HuH-7 (cell line): ENCODE data around the gene CHD1.

Source experiments
- DNase-seq: peaks from one replicate; pipeline ENCODE4 v3.0.0; 2011; ENCODE audit warnings: low spot score

The CHD1 gene

DNA sequence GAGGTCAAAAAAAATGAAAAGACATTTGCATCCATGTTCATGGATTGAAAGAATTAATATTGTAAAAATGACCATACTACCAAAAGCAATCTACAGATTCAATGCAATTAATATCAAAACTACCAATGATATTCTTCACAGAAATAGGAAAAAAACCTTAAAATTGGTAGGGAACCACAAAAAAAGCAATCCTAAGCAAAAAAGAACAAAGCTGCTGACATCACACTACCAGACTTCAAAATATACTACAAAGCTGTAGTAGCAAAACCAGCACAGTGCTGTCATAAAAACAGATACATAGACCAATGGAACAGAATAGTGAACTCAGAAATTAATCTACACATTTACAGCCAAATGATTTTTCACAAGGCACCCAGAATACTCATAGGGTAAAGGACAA lies 121.0 kb downstream of the CHD1 start:
- DNase-seq, result no peak

GRCh38 chr5:98805070-98805469 lies 123.7 kb downstream of the CHD1 start:
- no peak for DNase-seq

DNA sequence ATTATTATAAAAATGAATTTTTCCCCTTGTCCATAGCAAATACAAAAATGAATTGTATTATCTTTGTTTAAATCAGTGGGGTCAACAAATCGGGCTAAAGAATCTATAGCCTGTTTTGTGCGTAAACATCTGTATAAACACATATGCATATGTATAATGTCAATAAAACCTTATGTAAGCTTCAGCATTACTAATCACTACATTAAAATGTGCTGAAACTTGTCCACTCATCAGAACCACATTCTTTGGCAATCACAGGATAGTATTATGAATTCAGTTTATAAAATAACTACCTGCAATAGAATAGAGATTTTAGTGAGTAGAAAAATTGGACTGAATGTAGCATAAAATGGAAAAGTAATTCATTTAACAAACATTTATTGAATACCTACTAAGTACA lies 124.7 kb downstream of the CHD1 start:
- no peak for DNase-seq
